Testis (tissue), 2 donors: ENCODE results near the gene MAPRE3.

Experiments used
- POLR2A ChIP-seq: fragments of 450-650 bp; IDR thresholded peaks from one replicate; pipeline ENCODE4 v1.6.1; 2017; ENCODE audit warnings: antibody characterized with exemption, mild to moderate bottlenecking, moderate library complexity
- TF ChIP-seq, protein P1 (sequence below), 3 experiments: fragments of 450-650 bp in 2 of 3; fragments of 200-600 bp in 1 of 3; sonication (generic) in 1 of 3; IDR thresholded peaks; one replicate each; pipeline ENCODE4 v1.5.1; 2016 to 2019; ENCODE audit warnings: antibody characterized with exemption in 3 of 3, mild to moderate bottlenecking in 2 of 3, moderate library complexity in 1 of 3

GRCh38 chr2:27071990-27072830 is 101.8 kb downstream of the MAPRE3 start:
- TF ChIP-seq, protein P1, sequence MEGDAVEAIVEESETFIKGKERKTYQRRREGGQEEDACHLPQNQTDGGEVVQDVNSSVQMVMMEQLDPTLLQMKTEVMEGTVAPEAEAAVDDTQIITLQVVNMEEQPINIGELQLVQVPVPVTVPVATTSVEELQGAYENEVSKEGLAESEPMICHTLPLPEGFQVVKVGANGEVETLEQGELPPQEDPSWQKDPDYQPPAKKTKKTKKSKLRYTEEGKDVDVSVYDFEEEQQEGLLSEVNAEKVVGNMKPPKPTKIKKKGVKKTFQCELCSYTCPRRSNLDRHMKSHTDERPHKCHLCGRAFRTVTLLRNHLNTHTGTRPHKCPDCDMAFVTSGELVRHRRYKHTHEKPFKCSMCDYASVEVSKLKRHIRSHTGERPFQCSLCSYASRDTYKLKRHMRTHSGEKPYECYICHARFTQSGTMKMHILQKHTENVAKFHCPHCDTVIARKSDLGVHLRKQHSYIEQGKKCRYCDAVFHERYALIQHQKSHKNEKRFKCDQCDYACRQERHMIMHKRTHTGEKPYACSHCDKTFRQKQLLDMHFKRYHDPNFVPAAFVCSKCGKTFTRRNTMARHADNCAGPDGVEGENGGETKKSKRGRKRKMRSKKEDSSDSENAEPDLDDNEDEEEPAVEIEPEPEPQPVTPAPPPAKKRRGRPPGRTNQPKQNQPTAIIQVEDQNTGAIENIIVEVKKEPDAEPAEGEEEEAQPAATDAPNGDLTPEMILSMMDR (IDR thresholded peaks at IDR 0.05): no peak
- no peak for TF ChIP-seq POLR2A
